Central memory CD8-positive, alpha-beta T cell (primary cell): ENCODE results near the gene STEAP1.
"Not testable (repeated sequence)": the region's sequence is repeated elsewhere in the genome, so short reads cannot be mapped to it uniquely, and the experiment has no call there.

ENCODE experiments used
- ATAC-seq: fragments of 150-1000 bp; cut with Tn5 transposase; replicated peaks from 2 replicates; pipeline ENCODE4 v1.10.0; 2022; ENCODE audit warnings: mild to moderate bottlenecking, moderate FRiP score, moderate number of reproducible peaks; ENCODE audit not compliant: poor library complexity, severe bottlenecking; ENCODE audit errors: extremely low read depth
- DNase-seq, 2 donors: peaks; one replicate each; pipeline ENCODE4 v3.0.0; 2021; ENCODE audit warnings: low spot score in 2 of 2
- H3K27ac Mint-ChIP-seq: one replicate; pipeline ENCODE4 v1.8.0; 2022; ENCODE audit warnings: low read depth, mild to moderate bottlenecking, moderate library complexity, mixed read lengths
- H3K27me3 Mint-ChIP-seq: one replicate; pipeline ENCODE4 v1.8.0; 2022; ENCODE audit warnings: mixed read lengths
- H3K36me3 Mint-ChIP-seq: one replicate; pipeline ENCODE4 v1.8.0; 2022; ENCODE audit warnings: mild to moderate bottlenecking, moderate library complexity, mixed read lengths; ENCODE audit not compliant: insufficient read depth
- H3K4me1 Mint-ChIP-seq: one replicate; pipeline ENCODE4 v1.8.0; 2022; ENCODE audit warnings: mixed read lengths
- H3K4me3 Mint-ChIP-seq: one replicate; pipeline ENCODE4 v1.8.0; 2022; ENCODE audit warnings: mild to moderate bottlenecking, moderate library complexity, mixed read lengths
- H3K9me3 Mint-ChIP-seq: one replicate; pipeline ENCODE4 v1.8.0; 2022; ENCODE audit warnings: mixed read lengths

Gene STEAP1

GRCh38 chr7:90153943-90154771 is at the start of gene STEAP1:
Gene STEAP1 (plus strand): TSS chr7:90154469. CDS start chr7:90159789, 5,320 bp downstream.
- not testable (repeated sequence) for H3K4me1 Mint-ChIP-seq, H3K36me3 Mint-ChIP-seq, H3K27ac Mint-ChIP-seq, H3K9me3 Mint-ChIP-seq
- Mint-ChIP-seq H3K4me3 (peak within 1 kb of the TSS; percentile 61), H3K27me3 (peaks cover 28% of the 10 kb centered on the region)
- peak; percentile 71 to 78 for DNase-seq
- peak; percentile 83 for ATAC-seq

- not testable (repeated sequence) for H3K27ac Mint-ChIP-seq, DNase-seq, ATAC-seq, H3K4me1 Mint-ChIP-seq, H3K4me3 Mint-ChIP-seq, H3K9me3 Mint-ChIP-seq, H3K36me3 Mint-ChIP-seq
- peaks cover 27% of the 10 kb centered on the region for H3K27me3 Mint-ChIP-seq
Observed at GRCh38 chr7:90114972-90115371, 39.3 kb upstream of the STEAP1 start.

- H3K4me1 Mint-ChIP-seq, H3K36me3 Mint-ChIP-seq, DNase-seq, H3K9me3 Mint-ChIP-seq, H3K27ac Mint-ChIP-seq: not testable (repeated sequence)
- peak; percentile 14 for ATAC-seq
- Mint-ChIP-seq H3K27me3 (peaks cover 34% of the 10 kb centered on the region), H3K4me3 (peak overlapping the region; percentile 74)
Observed at GRCh38 chr7:90118551-90119177, 35.6 kb upstream of the STEAP1 start.

DNA sequence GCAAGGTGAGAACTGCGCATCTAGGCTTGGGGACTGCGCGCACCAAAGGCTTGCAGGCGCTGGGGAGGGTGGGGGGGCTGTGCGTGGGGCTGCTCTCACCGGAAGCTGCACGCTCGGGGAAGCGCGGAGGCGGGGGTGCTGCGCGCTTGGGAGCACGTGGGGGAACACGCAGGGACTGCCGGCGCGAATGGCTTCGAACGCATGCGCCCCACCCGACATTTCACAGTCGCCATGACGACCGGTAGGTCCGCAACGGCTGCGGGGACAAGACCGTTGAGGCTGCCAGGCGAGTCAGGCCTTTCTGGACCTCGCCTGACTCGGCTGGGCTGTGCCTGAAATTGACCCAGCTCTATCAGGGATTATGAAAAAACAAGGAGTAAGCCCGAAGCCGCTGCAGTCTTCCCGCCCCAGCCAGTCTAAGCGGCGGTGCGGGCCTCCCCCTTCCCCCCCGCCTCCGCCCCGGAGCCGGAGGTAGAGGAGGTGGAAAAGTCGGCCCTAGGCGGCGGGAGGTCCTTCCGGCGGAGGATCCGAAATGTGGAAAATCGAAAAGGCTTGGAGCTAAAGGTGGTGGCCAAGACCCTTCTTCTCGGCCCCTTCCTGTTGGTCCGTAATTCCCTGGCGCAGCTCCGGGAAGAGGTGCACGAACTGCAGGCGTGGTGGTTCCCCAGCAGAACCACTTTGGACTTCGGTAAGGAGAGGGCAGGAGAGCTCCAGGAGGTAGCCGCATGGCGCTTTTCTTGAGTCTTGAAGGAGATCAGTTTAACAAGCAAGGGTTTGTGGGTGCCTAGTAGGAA is 34.9 kb upstream of the STEAP1 start:
- peak overlapping the region; percentile 74 for H3K4me3 Mint-ChIP-seq
- DNase-seq, result no peak
- peaks cover 5% of the 10 kb centered on the region for H3K4me1 Mint-ChIP-seq
- no peak overlapping the region for H3K27ac Mint-ChIP-seq
- no peaks in the 10 kb centered on the region for H3K9me3 Mint-ChIP-seq
- no peaks in the 10 kb centered on the region for H3K36me3 Mint-ChIP-seq
- peak; percentile 49 for ATAC-seq
- H3K27me3 Mint-ChIP-seq, result peaks cover 34% of the 10 kb centered on the region

- H3K4me3 Mint-ChIP-seq, H3K4me1 Mint-ChIP-seq, H3K36me3 Mint-ChIP-seq, H3K9me3 Mint-ChIP-seq, DNase-seq, H3K27ac Mint-ChIP-seq, ATAC-seq: not testable (repeated sequence)
- peaks cover 34% of the 10 kb centered on the region for H3K27me3 Mint-ChIP-seq
Observed at GRCh38 chr7:90120205-90120604, 34.1 kb upstream of the STEAP1 start.

GRCh38 chr7:90131746-90132145 is 22.5 kb upstream of the STEAP1 start:
- not testable (repeated sequence) for H3K27ac Mint-ChIP-seq, ATAC-seq, H3K9me3 Mint-ChIP-seq, H3K36me3 Mint-ChIP-seq, DNase-seq, H3K4me3 Mint-ChIP-seq, H3K4me1 Mint-ChIP-seq
- H3K27me3 Mint-ChIP-seq, result peaks cover 55% of the 10 kb centered on the region

DNA sequence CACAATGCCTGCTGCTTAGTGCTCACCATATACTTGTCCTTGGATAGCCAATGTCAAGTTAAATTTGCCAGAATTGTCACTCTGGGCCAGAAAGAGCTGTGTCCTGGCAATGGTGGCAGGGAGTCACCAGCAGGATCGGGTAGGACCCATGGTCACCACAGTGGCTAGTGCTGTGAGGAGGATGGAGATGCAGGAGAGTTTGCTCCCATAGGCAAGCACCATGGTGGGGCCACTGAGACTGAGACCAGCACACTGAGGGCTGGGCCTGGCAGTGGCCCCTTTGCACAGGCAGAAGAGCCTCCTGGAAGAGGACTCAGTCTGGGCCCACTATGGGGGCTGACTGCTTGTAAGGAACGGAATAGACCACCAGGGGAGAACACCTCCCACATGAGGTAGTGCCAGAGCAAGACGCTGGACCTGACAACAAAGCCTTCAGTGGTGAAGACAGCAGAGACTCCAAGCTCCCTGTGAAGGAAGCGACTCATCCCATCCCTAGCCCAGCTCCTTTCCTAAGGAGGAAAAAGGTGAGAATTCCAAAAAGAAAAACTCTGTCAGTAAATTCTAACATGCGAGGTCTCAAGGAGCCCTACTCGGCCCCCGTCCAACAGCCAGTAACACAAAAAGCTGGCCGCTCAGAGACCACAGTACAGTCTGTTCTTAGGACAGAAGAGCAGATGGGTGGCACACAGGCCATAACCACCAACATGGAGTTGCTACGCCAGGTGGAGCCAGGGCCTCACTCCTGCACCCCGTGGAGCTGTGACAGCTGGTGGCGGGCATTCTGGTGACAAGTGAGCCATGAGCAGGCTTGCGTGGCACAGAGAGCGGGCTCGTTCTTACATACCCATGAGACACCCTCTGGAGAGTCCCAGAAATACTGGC is 6.9 kb upstream of the STEAP1 start:
- not testable (repeated sequence) for H3K36me3 Mint-ChIP-seq, H3K27ac Mint-ChIP-seq, H3K9me3 Mint-ChIP-seq, DNase-seq, H3K4me1 Mint-ChIP-seq, H3K27me3 Mint-ChIP-seq, ATAC-seq, H3K4me3 Mint-ChIP-seq

- not testable (repeated sequence) for H3K36me3 Mint-ChIP-seq, DNase-seq, H3K27me3 Mint-ChIP-seq, H3K9me3 Mint-ChIP-seq, H3K4me1 Mint-ChIP-seq, H3K4me3 Mint-ChIP-seq, ATAC-seq, H3K27ac Mint-ChIP-seq
Observed at GRCh38 chr7:90149428-90149827, 4.8 kb upstream of the STEAP1 start.

DNA sequence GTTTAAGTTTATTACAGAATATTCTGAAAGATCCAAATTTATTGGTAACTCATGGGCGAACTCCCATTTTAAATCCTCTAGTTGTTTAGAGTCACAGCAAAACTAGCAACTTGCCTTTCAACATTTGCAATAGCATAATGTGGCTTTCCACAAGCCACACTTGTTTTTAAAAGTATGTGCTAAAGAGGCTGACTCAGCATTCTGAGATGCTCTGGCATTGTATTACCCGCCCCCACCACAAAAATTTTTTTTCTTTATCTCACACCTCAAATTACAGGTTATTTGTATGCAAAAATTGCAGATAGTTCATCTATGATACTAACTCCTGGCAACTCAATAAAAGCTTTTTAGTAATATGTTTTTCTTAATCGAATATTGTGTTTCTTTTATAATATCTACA is 2.4 kb upstream of the STEAP1 start:
- not testable (repeated sequence) for ATAC-seq, H3K4me3 Mint-ChIP-seq, H3K27ac Mint-ChIP-seq, H3K9me3 Mint-ChIP-seq, DNase-seq, H3K36me3 Mint-ChIP-seq, H3K4me1 Mint-ChIP-seq
- peaks cover 16% of the 10 kb centered on the region for H3K27me3 Mint-ChIP-seq

- not testable (repeated sequence) for ATAC-seq
Observed at GRCh38 chr7:90152642-90153253, 1.5 kb upstream of the STEAP1 start.

GRCh38 chr7:90155206-90155605 is 937 bp downstream of the STEAP1 start:
- Mint-ChIP-seq H3K4me1 (peaks cover 5% of the 10 kb centered on the region), H3K27ac (no peak overlapping the region), H3K4me3 (no peak overlapping the region), H3K27me3 (peaks cover 34% of the 10 kb centered on the region), H3K36me3 (no peaks in the 10 kb centered on the region), H3K9me3 (no peaks in the 10 kb centered on the region)
- ATAC-seq, result no peak
- DNase-seq, result no peak

More at GRCh38 chr7:90152642-90153253, 1.5 kb upstream of the STEAP1 start:
- peaks cover 25% of the 10 kb centered on the region for H3K27me3 Mint-ChIP-seq
- not testable (repeated sequence) for H3K36me3 Mint-ChIP-seq, H3K4me3 Mint-ChIP-seq, H3K4me1 Mint-ChIP-seq, DNase-seq, H3K9me3 Mint-ChIP-seq, H3K27ac Mint-ChIP-seq
